ENCODE results near the gene DPPA5. TPM values are rescaled to one million over a fixed set of nuclear protein-coding genes. Genes with fewer than 3 reads are reported as not detected.

DPPA5 gene
- polyA plus RNA-seq, 1 donor from 2014 or later = not detected

- H3K4me3 ChIP-seq (ENCODE audit: low read length) = no peak overlapping the region
- no peaks in the 10 kb centered on the region for H4K20me1 ChIP-seq (ENCODE audit: insufficient read depth)
- H3K9me2 ChIP-seq (ENCODE audit: insufficient read depth, low read length) = no peaks in the 10 kb centered on the region
- H2AFZ ChIP-seq (ENCODE audit: low read depth, low read length) = no peak overlapping the region
- no peak overlapping the region for H3K4me2 ChIP-seq (ENCODE audit: low read length)
- H3K9me3 ChIP-seq (ENCODE audit: low read length) = no peaks in the 10 kb centered on the region
- no peaks in the 10 kb centered on the region for H3K27me3 ChIP-seq (ENCODE audit: insufficient read depth, low read depth, low read length)
- TF ChIP-seq CTCF (IDR thresholded peaks at IDR 0.05; ENCODE audit: poor library complexity, severe bottlenecking) (no peak), EP300 (conservative IDR thresholded peaks at IDR 0.05; ENCODE audit: poor library complexity, severe bottlenecking) (no peak), TAF1 (IDR thresholded peaks at IDR 0.05; ENCODE audit: low read depth) (no peak), MXI1 (conservative IDR thresholded peaks at IDR 0.05; ENCODE audit: poor library complexity, severe bottlenecking) (no peak), RAD21 (conservative IDR thresholded peaks at IDR 0.05) (no peak), REST (IDR thresholded peaks at IDR 0.05; ENCODE audit: borderline replicate concordance) (no peak), EZH2 (IDR thresholded peaks at IDR 0.05; ENCODE audit: borderline replicate concordance, insufficient read depth, low read length, poor library complexity, severe bottlenecking) (no peak), POLR2AphosphoS5 (IDR thresholded peaks at IDR 0.05) (no peak), SMC3 (conservative IDR thresholded peaks at IDR 0.05; ENCODE audit: poor library complexity) (no peak)
- no peaks in the 10 kb centered on the region for H3K79me2 ChIP-seq (replicated peaks; ENCODE audit: insufficient read depth, low read length)
- H3F3A ChIP-seq (ENCODE audit: insufficient read depth, low read length, poor library complexity, severe bottlenecking) = no peaks in the 10 kb centered on the region
- no peak overlapping the region for H3K27ac ChIP-seq (ENCODE audit: low read length)
- H3K36me3 ChIP-seq (ENCODE audit: insufficient read depth, low read length) = no peaks in the 10 kb centered on the region
- no peak overlapping the region for H3K9ac ChIP-seq (ENCODE audit: low read length)
Observed at GRCh38 chr6:73342174-73342573, 11.9 kb downstream of the DPPA5 start.

GRCh38 chr6:73341335-73341734 lies 12.7 kb downstream of the DPPA5 start:
- Histone ChIP-seq H3K36me3 (ENCODE audit: insufficient read depth, low read length) (no peaks in the 10 kb centered on the region), H3K9me2 (ENCODE audit: insufficient read depth, low read length) (no peaks in the 10 kb centered on the region), H3K27ac (ENCODE audit: low read length) (no peak overlapping the region), H3K4me3 (ENCODE audit: low read length) (no peak overlapping the region), H3K27me3 (ENCODE audit: insufficient read depth, low read depth, low read length) (no peaks in the 10 kb centered on the region), H2AFZ (ENCODE audit: low read depth, low read length) (no peak overlapping the region), H3K79me2 (replicated peaks; ENCODE audit: insufficient read depth, low read length) (no peaks in the 10 kb centered on the region), H3K9me3 (ENCODE audit: low read length) (no peaks in the 10 kb centered on the region), H3K4me2 (ENCODE audit: low read length) (no peak overlapping the region), H4K20me1 (ENCODE audit: insufficient read depth) (no peaks in the 10 kb centered on the region), H3F3A (ENCODE audit: insufficient read depth, low read length, poor library complexity, severe bottlenecking) (no peaks in the 10 kb centered on the region), H3K9ac (ENCODE audit: low read length) (no peak overlapping the region)
- TF ChIP-seq EP300 (conservative IDR thresholded peaks at IDR 0.05; ENCODE audit: poor library complexity, severe bottlenecking) (no peak), CTCF (IDR thresholded peaks at IDR 0.05; ENCODE audit: poor library complexity, severe bottlenecking) (no peak), RAD21 (conservative IDR thresholded peaks at IDR 0.05) (no peak), TAF1 (IDR thresholded peaks at IDR 0.05; ENCODE audit: low read depth) (no peak), REST (IDR thresholded peaks at IDR 0.05; ENCODE audit: borderline replicate concordance) (no peak), EZH2 (IDR thresholded peaks at IDR 0.05; ENCODE audit: borderline replicate concordance, insufficient read depth, low read length, poor library complexity, severe bottlenecking) (no peak), MXI1 (conservative IDR thresholded peaks at IDR 0.05; ENCODE audit: poor library complexity, severe bottlenecking) (no peak), SMC3 (conservative IDR thresholded peaks at IDR 0.05; ENCODE audit: poor library complexity) (no peak), POLR2AphosphoS5 (IDR thresholded peaks at IDR 0.05) (no peak)
